HG02852 (cell line): ENCODE measurements around the gene TBC1D22A.

Experiments
- ATAC-seq: cut with Tn5 transposase; IDR thresholded peaks from one replicate; pipeline ENCODE4 v1.9.1; 2021; ENCODE audit warnings: mild to moderate bottlenecking, moderate library complexity; ENCODE audit not compliant: unreplicated experiment

The TBC1D22A gene

GRCh38 chr22:46876357-46876934, 114.0 kb downstream of the TBC1D22A start:
- ATAC-seq, result no peak

- no peak for ATAC-seq
These were observed 115.9 kb downstream of the TBC1D22A start for GRCh38 chr22:46878191-46878948.

DNA sequence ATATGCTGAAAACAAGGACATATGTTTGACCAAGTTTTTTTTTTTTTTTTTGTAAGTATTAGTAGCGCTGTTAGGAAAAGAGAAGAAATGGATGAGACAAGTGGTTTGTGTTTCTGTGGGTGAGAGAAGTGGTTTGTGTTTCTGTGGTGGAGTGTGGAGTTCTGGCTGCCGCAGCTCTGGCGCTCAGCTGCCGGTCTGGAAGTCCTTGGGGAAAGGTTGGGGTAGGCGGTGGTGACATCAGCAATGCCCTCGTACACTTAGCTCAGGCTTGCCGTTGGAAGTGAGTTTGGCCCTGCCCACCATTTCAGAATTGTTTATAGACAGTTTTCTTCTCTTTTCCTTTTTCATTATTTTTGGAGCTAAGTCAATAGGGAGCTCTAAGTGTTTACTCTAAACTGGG, 116.6 kb downstream of the TBC1D22A start:
- no peak for ATAC-seq

- ATAC-seq, result no peak
These were observed 119.1 kb downstream of the TBC1D22A start for GRCh38 chr22:46881373-46882118.

- ATAC-seq, result no peak
These were observed 120.9 kb downstream of the TBC1D22A start for GRCh38 chr22:46883092-46883910.

GRCh38 chr22:46884365-46884764, 121.9 kb downstream of the TBC1D22A start:
- no peak for ATAC-seq

GRCh38 chr22:46887978-46888377, 125.5 kb downstream of the TBC1D22A start:
- no peak for ATAC-seq

DNA sequence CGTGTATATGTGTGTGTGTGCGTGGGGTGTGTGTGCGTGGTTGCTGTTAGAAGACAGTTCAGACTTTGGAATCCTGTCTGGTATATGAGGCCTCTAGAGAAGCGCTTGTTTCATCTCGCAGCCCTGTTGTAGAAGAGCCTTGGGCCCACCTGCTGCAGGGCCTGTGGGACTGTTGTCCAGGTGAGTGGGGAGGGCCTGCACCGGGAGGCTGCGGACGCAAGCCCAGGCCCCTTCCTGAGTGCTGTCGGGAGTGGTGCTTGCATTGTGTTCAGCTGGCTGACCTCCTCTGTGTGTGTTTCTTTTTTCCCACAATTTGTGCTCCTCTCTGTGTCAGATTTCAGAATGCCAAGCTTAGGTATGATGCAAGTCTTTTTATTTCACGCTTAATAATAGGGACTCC, 128.4 kb downstream of the TBC1D22A start:
- no peak for ATAC-seq

- ATAC-seq, result no peak
These were observed 129.0 kb downstream of the TBC1D22A start for GRCh38 chr22:46891382-46891951.

- ATAC-seq, result no peak
These were observed 130.4 kb downstream of the TBC1D22A start for GRCh38 chr22:46892866-46893265.

DNA sequence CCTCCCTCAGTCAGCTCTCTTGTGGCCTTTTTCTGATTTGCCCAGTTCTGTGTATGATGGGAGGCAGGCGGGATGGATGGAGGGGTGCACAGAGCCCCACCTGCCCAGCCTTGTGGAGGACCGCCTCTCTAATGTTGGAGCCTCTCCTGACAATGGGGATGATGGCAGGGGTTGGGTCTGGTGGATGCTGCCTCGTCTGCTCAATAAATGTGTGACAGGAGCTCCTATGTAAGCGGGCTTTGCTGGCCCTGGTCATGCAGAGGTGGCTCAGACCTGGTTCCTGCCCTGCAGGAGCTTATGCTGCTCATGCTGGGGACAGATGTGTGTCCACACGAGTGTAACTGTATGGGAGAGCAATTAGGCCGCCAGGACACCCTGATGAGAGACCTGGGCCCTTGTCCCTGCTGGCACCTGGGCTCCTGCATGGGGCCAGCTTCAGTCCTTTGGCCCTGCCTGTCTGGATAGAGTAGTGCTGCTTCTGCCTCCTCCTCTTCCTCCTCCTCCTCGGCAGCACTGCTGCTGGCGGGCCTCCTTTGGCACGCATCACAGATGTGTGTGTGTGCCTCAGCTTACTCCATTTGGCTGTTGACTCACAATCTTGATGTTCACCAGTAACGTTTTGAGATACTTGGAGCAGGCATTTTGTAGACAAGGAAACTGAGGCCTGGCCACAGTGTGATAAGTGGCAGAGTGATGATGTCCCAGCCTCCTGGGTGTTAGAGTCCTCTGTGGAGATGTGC, 131.0 kb downstream of the TBC1D22A start:
- ATAC-seq, result no peak

- ATAC-seq, result no peak
These were observed 131.7 kb downstream of the TBC1D22A start for GRCh38 chr22:46894081-46894671.

GRCh38 chr22:46894851-46895640, 132.6 kb downstream of the TBC1D22A start:
- no peak for ATAC-seq

DNA sequence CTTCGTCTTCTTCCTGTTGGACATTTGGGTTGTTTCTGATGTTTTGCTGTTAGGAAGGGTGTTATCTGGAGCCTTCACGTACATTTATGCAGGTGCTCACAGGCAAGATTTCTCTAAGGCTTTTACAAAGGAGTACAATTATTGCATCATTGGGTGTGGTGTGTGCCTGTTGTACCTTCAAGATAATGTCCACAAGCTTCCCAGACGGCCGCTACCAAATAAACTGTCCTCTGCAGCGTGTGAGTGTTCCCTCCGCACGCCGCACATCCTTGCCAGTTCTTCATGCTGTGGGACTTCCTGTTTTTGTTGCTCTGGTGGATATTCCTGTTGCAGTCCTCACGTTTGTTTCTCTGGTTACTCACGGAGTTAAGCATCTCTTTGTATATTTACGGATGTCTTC, 133.3 kb downstream of the TBC1D22A start:
- ATAC-seq, result no peak

GRCh38 chr22:46896166-46896565, 133.7 kb downstream of the TBC1D22A start:
- ATAC-seq, result no peak

DNA sequence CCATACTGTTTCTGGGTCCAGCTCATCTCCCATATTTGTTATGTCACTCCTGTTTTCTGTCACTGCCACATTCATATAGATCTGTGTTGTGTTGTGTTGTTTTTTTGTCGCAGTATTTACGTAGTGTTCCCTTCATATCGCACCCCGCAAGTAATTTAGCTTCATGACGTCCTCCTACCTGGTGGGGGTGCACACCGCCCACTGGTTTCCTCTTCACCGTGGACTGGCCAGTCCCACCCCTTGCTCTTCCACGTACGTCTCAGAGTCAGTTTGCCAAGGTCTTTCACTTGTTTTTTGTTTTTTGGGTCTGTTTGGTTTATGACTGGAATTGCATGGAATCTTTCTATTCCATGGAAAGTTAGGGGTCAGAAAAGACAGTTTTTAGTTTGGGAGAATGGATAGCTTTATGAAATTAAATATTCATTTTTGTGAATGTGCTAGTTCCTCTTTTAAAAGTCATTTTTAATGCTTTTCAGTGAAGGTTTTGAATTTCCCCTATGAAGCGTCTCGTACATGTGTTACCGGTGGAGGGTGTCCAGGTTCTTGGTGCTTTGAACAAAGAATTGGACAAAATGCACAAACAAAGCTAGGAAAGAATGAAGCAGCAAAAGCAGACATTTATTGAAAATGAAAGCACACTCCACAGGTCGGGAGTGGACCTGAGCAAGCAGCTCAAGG, 134.3 kb downstream of the TBC1D22A start:
- no peak for ATAC-seq

- no peak for ATAC-seq
These were observed 134.8 kb downstream of the TBC1D22A start for GRCh38 chr22:46897246-46897623.

DNA sequence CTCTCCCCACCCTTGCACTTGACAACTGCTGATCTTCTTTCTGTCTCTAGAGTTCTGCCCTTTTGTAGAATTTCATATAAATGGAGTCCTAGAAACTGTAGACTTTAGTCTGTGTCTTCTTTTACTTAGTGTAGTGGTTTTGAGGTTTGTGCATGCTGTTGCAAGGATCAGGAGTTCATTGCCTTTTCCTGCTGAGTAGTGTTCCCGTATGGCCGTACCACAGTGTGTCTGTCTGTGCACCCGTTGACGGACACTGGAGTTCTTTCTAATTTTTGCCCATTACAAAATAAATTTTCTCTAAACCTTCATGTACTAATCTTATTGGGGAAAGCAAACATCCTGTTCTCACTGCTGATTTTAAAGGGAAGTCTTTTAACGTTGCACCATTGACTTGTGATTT, 138.1 kb downstream of the TBC1D22A start:
- ATAC-seq, result no peak
